Neural cell (in vitro differentiated cells): ENCODE measurements around the gene TICRR.

Source experiments
- CTCF ChIP-seq: fragments of 450-650 bp; IDR thresholded peaks from 2 replicates; pipeline ENCODE4 v1.5.1; 2014; ENCODE audit warnings: antibody characterized with exemption, mild to moderate bottlenecking, moderate library complexity; ENCODE audit not compliant: poor library complexity, severe bottlenecking
- EP300 ChIP-seq: fragments of 450-650 bp; conservative IDR thresholded peaks from 2 replicates; pipeline ENCODE4 v1.6.1; 2014; ENCODE audit warnings: antibody characterized with exemption, mild to moderate bottlenecking, moderate library complexity; ENCODE audit not compliant: poor library complexity, severe bottlenecking
- EZH2 ChIP-seq: fragments of 200-600, 300-800 bp; shearing (Covaris generic), sonication (generic); IDR thresholded peaks from 2 replicates; pipeline ENCODE4 v1.6.1; 2014; ENCODE audit warnings: antibody characterized with exemption, low read length, borderline replicate concordance, mild to moderate bottlenecking; ENCODE audit not compliant: insufficient read depth, poor library complexity, severe bottlenecking
- MXI1 ChIP-seq: fragments of 450-650 bp; conservative IDR thresholded peaks from 2 replicates; pipeline ENCODE4 v1.6.1; 2014; ENCODE audit warnings: antibody characterized with exemption, mild to moderate bottlenecking; ENCODE audit not compliant: poor library complexity, severe bottlenecking
- RAD21 ChIP-seq: fragments of 450-650 bp; conservative IDR thresholded peaks from 2 replicates; pipeline ENCODE4 v1.6.1; 2014; ENCODE audit warnings: antibody characterized with exemption, mild to moderate bottlenecking, moderate library complexity
- TAF1 ChIP-seq: IDR thresholded peaks from 2 replicates; pipeline ENCODE4 v1.6.1; 2012; ENCODE audit warnings: low read depth

- no peak for TF ChIP-seq EP300
- TF ChIP-seq CTCF = no peak
- TF ChIP-seq EZH2 = no peak
- TF ChIP-seq MXI1 = no peak
- TF ChIP-seq RAD21 = no peak
- no peak for TF ChIP-seq TAF1
Observed at GRCh38 chr15:89551550-89551949, 23.7 kb upstream of the TICRR start.
